GM21529 (cell line): ENCODE results near the gene PRPH2.

Source experiments
- ATAC-seq: cut with Tn5 transposase; IDR thresholded peaks from one replicate; pipeline ENCODE4 v1.9.1; 2021; ENCODE audit not compliant: unreplicated experiment

Gene PRPH2, protein sequence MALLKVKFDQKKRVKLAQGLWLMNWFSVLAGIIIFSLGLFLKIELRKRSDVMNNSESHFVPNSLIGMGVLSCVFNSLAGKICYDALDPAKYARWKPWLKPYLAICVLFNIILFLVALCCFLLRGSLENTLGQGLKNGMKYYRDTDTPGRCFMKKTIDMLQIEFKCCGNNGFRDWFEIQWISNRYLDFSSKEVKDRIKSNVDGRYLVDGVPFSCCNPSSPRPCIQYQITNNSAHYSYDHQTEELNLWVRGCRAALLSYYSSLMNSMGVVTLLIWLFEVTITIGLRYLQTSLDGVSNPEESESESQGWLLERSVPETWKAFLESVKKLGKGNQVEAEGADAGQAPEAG

GRCh38 chr6:42722497-42722896, at the start of gene PRPH2:
Gene PRPH2, minus strand, starts transcription at chr6:42722597. Its CDS starts 263 bp downstream, at chr6:42722334.
- ATAC-seq: no peak

DNA sequence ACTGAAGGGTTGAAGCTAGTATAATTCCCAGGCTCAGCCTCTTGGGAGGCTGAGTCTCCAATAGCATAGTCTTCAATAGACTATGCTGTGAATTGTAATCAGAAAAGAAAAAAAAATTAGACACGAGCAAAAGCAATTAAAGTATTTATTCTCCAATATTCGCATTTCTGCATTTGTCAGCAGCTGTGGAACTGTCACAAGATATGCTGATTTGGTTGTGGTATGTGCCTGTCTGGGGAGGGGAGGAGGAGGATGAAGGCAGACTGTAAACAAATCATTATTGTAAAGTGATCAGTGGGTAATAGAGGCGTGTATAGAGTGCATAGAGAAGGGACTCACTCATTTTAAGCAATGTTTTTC, 49.3 kb upstream of the PRPH2 start:
- ATAC-seq: no peak

DNA sequence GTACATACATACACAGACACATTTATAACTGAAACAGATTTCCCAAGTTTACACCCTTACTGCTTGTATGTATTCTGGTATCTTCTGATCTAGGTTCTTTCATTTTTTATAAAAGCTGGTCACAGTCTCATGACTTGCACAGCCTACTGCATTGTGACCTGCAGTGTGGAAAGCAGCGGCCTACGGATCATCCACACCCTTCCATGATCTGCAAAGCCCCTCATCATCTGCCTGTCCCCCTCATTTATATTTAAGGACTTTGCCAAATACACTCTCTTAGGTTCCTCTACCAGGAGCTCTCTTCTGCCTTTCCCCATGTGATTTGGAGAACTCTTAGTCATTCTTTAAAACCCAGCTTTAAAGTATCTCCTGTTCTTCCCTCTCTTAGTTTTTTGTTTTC, 47.4 kb upstream of the PRPH2 start:
- no peak for ATAC-seq

- no peak for ATAC-seq
Measured at GRCh38 chr6:42769051-42769450, 46.7 kb upstream of the PRPH2 start.

GRCh38 chr6:42766163-42766670, 43.8 kb upstream of the PRPH2 start:
- ATAC-seq: no peak

DNA sequence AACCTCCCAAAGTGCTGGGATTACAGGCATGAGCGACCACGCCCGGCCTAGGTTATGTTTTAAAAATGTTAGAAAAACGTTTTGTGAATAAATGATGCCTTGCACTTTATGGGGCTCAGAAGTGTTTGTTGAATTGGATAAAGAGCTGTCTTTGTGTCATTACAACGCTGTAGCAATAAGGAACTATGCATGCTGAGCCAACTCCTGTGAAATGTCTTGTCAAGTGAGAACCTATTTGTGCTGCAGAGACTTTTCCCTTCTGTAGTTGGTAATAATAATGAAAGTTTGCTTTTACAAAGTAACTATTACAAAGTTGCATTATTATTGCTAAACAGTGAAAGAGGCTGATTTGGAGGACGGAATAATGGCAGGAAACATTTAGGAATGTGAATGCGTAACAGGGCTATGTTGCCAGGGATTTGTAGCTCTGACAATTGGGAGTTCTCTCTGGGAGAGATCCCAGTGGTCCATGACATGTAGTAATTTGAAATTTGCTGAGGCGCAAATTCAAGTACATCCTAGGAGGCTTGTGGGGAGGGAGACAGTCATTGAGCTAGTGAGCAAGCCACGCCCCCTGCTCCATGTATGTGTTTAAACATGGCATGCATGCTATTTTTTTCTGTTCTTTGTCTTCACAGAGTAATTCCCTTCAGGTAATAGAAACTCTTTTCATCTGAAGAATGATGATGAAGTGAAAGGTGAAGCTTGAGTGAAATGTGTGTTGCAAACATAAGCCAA, 42.7 kb upstream of the PRPH2 start:
- ATAC-seq: no peak

DNA sequence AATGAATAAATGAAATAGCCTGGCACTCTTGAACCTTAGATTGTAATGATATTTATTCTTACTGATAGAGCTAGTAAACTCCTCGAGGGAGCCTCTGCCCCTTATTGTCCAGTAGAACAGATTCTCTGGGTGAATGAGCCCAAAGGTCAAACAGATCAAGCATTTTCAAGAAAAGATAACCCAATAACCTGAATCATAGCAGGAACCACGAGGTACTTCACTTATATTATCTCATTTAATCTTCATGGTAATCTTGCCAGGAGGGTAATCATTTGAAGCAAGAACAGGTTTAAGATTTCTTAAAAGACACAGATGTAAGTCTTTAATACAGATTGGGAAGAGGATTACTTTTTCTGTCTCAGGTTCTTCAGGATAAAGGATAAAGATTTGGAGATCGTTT, 40.6 kb upstream of the PRPH2 start:
- ATAC-seq: no peak

DNA sequence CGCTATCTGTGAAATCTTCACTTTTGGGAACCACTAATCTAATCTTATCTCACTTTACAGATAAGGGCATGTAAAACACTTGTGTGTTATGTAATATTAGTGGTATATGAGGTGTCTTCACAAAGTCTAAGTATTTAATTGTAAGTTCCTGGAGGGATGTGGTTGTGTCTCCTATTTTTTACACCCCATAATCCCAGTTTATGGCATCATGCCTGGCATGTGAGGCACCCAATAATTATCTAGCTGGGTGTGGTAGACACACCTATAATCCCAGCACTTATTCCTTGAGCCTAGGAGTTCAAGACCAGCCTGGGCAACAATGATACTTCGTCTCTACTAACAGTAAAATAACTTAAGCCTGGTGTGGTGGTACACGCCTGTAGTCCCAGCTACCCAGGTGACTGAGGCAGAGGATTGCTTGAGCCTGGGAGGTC, 40.0 kb upstream of the PRPH2 start:
- ATAC-seq: no peak

DNA sequence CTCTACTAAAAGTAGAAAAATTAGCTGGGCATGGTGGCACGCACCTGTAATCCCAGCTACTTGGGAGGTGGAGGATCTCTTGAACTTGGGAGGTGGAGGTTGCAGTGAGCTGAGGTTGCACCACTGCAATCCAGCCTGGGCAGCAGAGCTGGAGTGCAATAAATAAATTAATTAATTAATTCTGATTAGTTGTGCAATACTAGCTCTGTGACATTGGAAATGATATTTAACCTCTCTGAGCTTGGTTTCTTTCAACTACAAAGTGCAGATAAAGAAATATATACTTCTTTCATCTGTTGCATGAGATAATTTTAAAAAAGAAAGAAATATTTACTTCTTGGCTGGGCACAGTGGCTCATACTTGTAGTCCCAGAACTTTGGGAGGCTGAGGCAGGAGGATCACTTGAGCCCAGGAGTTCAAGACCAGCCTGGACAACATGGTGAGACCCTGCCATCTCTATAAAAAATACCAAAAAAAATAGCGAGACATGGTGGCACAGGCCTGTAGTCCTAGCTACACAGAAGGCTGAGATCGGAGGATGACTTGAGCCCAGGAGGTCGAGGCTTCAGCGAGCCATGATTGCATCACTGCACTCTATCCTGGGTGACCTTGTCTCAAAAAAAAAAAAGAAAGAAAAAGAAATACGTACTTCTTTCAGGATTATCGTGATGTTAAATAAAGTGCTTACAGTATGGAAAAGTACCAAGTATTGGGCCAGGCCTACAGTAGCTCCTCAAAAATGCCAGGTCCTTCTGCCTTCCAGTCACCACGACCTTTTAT, 39.1 kb upstream of the PRPH2 start:
- ATAC-seq: no peak

DNA sequence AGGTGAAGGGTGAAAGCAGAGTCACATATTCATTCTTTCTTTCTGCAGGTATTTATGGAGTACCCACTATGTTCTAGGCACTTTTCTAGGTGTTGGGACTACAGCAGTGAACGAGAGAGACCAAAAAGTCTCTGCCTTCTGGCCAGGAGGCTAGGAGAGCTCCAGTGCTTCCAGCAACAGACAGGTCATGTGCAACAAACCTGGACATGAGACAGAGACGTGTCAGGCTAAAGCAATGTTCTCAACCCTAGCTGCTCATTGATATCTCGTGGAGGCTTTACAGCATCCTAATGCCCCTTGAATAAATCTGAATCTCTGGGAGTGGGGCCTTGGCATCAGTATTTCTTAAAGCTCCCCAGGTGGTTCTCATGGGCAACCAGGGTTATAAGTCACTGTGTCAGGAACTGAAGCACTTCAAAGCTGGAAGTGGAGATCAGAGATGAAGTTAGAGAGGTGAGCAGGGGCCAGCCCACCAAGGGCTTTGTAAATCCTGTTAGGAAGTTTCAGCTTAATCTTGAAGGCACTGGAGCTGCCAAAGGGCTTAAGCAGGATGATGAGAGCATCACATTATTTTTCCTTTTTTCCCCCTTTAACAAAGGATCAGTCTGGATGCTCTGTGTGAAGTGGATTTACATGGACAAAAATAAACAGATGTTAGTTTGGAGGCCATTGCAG, 36.5 kb upstream of the PRPH2 start:
- no peak for ATAC-seq

DNA sequence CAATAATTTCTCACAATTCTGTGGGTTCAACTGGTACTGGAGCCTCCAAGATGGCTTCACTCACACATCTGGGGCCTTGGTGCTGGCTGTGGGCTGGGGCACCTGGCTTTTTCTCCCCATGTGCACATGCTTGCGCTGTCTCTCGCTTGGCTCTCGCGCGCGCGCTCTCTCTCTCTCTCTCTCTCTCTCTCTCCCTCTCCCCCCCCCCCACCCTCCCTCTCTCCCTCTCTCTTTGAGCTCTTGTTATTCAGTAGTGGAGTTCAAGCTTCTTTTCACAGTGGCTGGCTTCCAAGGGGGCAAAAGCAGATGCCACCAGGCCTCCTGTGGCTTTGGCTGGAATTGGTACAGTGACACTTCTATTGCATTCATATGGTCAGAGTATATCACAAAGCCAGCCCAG, 34.3 kb upstream of the PRPH2 start:
- no peak for ATAC-seq

DNA sequence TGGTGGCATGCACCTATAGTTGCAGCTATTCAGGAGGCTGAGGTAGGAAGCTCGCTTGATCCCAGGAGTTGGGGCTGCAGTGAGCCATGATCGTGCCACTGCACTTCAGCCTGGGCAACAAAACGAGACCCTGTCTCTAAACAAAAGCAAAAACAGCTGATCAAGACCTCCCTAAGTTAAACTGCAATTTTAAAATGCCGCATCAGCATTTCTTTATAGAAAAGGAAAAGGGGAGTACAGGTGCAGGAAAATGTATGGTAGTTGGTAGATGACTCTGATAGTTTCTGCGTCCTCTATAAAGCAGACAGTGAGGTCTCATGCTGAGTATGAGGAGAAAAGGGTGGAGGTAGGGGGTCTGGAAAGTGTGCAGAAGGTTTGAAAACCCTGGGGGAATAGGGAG, 32.4 kb upstream of the PRPH2 start:
- ATAC-seq: no peak

GRCh38 chr6:42751055-42751454, 28.7 kb upstream of the PRPH2 start:
- ATAC-seq: no peak

GRCh38 chr6:42748203-42748898, 26.0 kb upstream of the PRPH2 start:
- no peak for ATAC-seq

GRCh38 chr6:42746463-42747391, 24.3 kb upstream of the PRPH2 start:
- peak; percentile 49 for ATAC-seq

DNA sequence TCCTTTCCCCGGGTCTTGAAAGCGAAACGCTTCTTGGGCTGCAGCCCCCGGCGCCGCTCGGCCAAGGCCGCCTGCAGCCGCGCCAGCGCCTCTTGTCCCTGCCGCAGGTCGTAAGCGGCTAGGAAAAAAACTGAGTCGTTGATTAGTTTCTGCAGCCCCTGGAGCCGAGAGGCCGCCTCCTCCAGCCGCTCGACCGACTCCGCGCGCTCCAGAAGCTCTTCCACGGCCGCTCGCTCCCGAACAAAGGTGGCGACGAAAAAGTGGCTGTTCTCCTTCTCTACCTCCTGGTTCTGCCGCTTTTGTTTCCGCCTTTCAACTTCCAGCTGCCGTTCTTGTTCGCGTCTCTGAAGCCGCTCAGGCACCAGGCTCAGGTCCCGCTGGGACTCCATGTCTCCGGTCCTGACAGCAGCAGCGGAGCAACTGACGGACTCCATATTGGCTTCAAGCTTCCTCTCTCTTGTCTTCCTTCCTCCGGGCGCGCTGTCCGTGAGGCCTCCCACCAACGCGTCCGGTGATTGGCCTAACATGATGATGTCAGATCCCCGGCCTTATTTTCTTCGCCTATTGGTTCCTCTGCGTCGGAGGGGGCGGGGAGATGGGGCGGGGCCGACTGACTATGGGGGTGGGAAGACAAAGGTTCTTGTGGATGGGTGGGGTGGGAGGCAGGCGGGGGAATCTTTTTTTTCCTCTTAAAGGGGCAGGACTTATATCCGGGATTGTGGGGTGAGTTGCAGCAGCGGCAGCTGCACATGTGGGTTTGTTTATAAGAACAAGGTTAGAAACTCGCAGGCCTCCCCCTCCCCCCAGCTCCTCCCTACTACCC, 23.5 kb upstream of the PRPH2 start, which contains the start of gene TBCC:
TSS of gene TBCC (minus strand) at position 464 of the 823 bp plus-strand sequence. CDS start at position 434, 30 bp downstream.
- ATAC-seq: peak; percentile 77

DNA sequence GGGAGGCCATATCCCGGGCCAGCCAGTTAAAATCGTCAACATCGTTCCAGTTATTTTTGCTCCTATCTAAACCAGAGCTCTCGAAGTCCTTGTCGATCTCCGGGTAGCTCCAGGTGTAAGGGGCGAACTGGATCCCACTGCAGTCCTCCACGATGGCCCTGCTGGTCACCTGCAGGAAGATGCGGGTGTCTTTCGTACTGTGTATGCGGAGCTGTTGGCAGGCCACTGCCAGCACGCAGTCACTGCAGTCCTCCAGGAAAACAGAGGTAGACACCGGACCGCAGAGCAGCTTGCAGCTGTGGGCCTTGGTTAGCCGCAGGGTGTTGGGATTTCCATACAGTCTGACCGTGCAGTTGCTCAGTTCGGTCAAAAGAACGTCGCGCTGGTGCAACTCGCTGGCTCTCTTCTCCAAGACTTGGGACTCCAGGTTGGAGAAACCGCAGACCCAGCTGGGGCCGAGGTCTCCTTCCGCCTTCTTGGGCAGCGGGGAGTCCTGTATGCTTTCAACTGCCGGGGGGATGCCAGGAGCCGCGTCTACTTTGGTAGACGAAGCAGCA, 22.8 kb upstream of the PRPH2 start:
- ATAC-seq: no peak

DNA sequence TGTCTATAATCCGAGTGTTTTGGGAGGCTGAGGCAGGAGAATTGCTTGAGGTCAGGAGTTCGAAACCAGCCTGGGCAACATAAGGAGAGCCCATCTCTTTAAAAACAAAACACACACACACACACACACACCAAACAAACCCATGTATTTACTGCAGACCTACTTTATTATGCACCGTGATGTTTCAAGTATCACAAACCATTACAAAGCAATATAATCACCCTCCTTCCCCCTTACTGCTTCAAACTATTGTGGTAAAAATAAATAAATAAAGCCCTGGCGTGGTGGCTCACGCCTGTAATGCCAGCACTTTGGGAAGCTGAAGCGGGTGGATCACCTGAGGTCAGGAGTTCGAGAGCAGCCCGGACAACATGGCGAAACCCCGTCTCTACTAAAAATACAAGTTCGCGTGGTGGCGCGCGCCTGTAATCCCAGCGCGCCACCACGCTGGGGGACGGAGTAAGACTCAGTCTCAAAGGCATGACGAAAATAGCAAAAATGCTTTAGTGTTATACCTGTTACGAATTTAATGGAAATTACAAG, 22.0 kb upstream of the PRPH2 start:
- no peak for ATAC-seq
